HepG2 (cell line): Measurements from ENCODE around the gene SEMA4B. TPM values are rescaled to one million over a fixed set of nuclear protein-coding genes. Genes with fewer than 3 reads are reported as not detected.

Experiments used
- CCAR2 ChIP-seq: fragments of 200-400 bp; formaldehyde crosslinking; optimal IDR thresholded peaks from 2 replicates; pipeline ENCODE3; 2018; ENCODE audit warnings: low read depth, mild to moderate bottlenecking, low read length, moderate library complexity
- DRAP1 ChIP-seq: IDR thresholded peaks from 2 replicates; pipeline ENCODE4 v1.6.1; 2016; ENCODE audit warnings: missing genetic modification reagents, missing compliant biosample characterization
- GATA4 ChIP-seq: sonication (generic); IDR thresholded peaks from 2 replicates; pipeline ENCODE4 v1.6.1; 2016; ENCODE audit warnings: antibody characterized with exemption, low read depth, borderline replicate concordance
- IKZF5 ChIP-seq: IDR thresholded peaks from 2 replicates; pipeline ENCODE4 v1.6.1; 2018; ENCODE audit warnings: missing genetic modification reagents, mild to moderate bottlenecking, missing compliant biosample characterization
- KLF12 ChIP-seq: sonication (generic); formaldehyde crosslinking; IDR thresholded peaks from 2 replicates; pipeline ENCODE4 v1.4.0; 2020; ENCODE audit warnings: missing genetic modification reagents, borderline replicate concordance
- KLF6 ChIP-seq: IDR thresholded peaks from 2 replicates; pipeline ENCODE4 v1.8.0; 2016; ENCODE audit warnings: missing biosample characterization, missing genetic modification reagents
- MEIS2 ChIP-seq: sonication (generic); formaldehyde crosslinking; IDR thresholded peaks from 2 replicates; pipeline ENCODE4 v1.9.0; 2021; ENCODE audit warnings: mild to moderate bottlenecking, missing genetic modification reagents
- PAX8 ChIP-seq: sonication (generic); formaldehyde crosslinking; IDR thresholded peaks from 2 replicates; pipeline ENCODE4 v1.8.0; 2022; ENCODE audit warnings: mild to moderate bottlenecking, missing genetic modification reagents, borderline replicate concordance
- RCOR2 ChIP-seq: IDR thresholded peaks from 2 replicates; pipeline ENCODE4 v1.6.1; 2016; ENCODE audit warnings: missing biosample characterization, missing genetic modification reagents
- SRSF4 ChIP-seq: fragments of 200-400 bp; formaldehyde crosslinking; IDR thresholded peaks from one replicate; pipeline ENCODE4 v1.6.1; 2018; ENCODE audit warnings: mild to moderate bottlenecking, low read depth, low read length, moderate library complexity; ENCODE audit not compliant: poor library complexity, severe bottlenecking
- TCF7 ChIP-seq: sonication (generic); IDR thresholded peaks from 2 replicates; pipeline ENCODE4 v1.6.1; 2016; ENCODE audit warnings: antibody characterized with exemption, low read depth
- ZMYM4 ChIP-seq: sonication (generic); formaldehyde crosslinking; IDR thresholded peaks from 2 replicates; pipeline ENCODE4 v1.8.1; 2023; ENCODE audit warnings: mild to moderate bottlenecking, missing genetic modification reagents
- ZNF256 ChIP-seq: sonication (generic); formaldehyde crosslinking; conservative IDR thresholded peaks from 2 replicates; pipeline ENCODE4 v1.4.0; 2020; ENCODE audit warnings: missing genetic modification reagents
- polyA plus RNA-seq, 8 experiments: library from polyadenylated mRNA; depleted of rRNA in 3 of 8; stranded (reverse) in 7 of 8; unstranded in 1 of 8; fragments of >200 nt; fragmentation: Illumina TruSeq in 4 of 8; extraction: Trizol in 4 of 8; gene quantifications; 2 replicates each; pipeline versions ENCODE4 v1.2.1 to v1.2.3, GENCODE V29; 2011 to 2016; ENCODE audit warnings: low read depth in 4 of 8, missing spikeins in 1 of 8, mixed read lengths in 1 of 8; ENCODE audit not compliant: insufficient read depth in 1 of 8
- total RNA-seq, 5 experiments: library from RNA; depleted of rRNA; stranded (reverse); fragments of >200 nt; fragmentation: Illumina TruSeq; extraction: Trizol; gene quantifications; 2 replicates each; pipeline ENCODE4 v1.2.3, GENCODE V29; 2016; ENCODE audit warnings: low read depth in 1 of 5
- TF ChIP-seq, protein P1 (sequence below): sonication (generic); formaldehyde crosslinking; IDR thresholded peaks from 2 replicates; pipeline ENCODE4 v1.8.1; 2023; ENCODE audit warnings: mild to moderate bottlenecking, moderate library complexity, missing genetic modification reagents
- TF ChIP-seq, protein P2 (sequence below): sonication (generic); formaldehyde crosslinking; IDR thresholded peaks from 2 replicates; pipeline ENCODE4 v1.5.0; 2020; ENCODE audit warnings: mild to moderate bottlenecking, missing genetic modification reagents
- TF ChIP-seq, protein P3 (sequence below): sonication (generic); formaldehyde crosslinking; IDR thresholded peaks from 2 replicates; pipeline ENCODE4 v1.5.0; 2020; ENCODE audit warnings: missing genetic modification reagents

The SEMA4B gene
- total and polyA plus RNA-seq, 2 of the 13 experiments (the other 11 are each of a cell fraction or from before 2014, with no cell fraction given), result 2.1 to 17.0 TPM

GRCh38 chr15:90249203-90249863, 48.2 kb downstream of the SEMA4B start, which contains the start of gene TTLL13 (continued):
- peak; percentile 35; the same call in 1 of the 2 replicates for TF ChIP-seq RCOR2 (CRISPR knock-in tag)
- TF ChIP-seq KLF6, result 0 out of 2 replicates have a peak, but pooled peaks have one; percentile 31
- TF ChIP-seq SRSF4, result no peak
- TF ChIP-seq, protein P1, sequence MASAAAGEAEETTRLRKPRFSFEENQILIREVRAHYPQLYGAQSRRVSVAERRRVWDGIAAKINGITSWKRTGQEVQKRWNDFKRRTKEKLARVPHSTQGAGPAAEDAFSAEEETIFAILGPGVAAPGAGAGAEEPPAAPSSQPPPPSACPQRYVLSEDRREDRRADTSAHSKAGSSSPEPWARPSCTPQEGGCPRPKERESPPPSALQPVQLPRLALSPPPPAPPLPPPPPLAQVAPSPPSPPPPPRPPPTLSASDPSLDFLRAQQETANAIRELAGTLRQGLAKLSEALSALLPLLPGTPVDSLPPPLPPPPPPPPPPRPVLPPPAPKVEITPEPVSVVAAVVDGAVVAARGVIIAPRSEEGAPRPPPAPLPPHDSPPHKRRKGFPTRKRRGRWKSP, result peak; percentile 74; the same call in 1 of the 2 replicates
- TF ChIP-seq GATA4, result no peak
- TF ChIP-seq, protein P2, sequence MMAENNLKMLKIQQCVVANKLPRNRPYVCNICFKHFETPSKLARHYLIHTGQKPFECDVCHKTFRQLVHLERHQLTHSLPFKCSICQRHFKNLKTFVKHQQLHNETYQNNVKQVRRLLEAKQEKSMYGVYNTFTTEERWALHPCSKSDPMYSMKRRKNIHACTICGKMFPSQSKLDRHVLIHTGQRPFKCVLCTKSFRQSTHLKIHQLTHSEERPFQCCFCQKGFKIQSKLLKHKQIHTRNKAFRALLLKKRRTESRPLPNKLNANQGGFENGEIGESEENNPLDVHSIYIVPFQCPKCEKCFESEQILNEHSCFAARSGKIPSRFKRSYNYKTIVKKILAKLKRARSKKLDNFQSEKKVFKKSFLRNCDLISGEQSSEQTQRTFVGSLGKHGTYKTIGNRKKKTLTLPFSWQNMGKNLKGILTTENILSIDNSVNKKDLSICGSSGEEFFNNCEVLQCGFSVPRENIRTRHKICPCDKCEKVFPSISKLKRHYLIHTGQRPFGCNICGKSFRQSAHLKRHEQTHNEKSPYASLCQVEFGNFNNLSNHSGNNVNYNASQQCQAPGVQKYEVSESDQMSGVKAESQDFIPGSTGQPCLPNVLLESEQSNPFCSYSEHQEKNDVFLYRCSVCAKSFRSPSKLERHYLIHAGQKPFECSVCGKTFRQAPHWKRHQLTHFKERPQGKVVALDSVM (CRISPR knock-in tag), result 0 out of 2 replicates have a peak, but pooled peaks have one; percentile 65
- TF ChIP-seq, protein P3, sequence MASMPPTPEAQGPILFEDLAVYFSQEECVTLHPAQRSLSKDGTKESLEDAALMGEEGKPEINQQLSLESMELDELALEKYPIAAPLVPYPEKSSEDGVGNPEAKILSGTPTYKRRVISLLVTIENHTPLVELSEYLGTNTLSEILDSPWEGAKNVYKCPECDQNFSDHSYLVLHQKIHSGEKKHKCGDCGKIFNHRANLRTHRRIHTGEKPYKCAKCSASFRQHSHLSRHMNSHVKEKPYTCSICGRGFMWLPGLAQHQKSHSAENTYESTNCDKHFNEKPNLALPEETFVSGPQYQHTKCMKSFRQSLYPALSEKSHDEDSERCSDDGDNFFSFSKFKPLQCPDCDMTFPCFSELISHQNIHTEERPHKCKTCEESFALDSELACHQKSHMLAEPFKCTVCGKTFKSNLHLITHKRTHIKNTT, result no peak
- no peak for TF ChIP-seq ZNF256 (CRISPR knock-in tag)
- peak; percentile 76 for TF ChIP-seq IKZF5
- TF ChIP-seq DRAP1, result peak; percentile 75
- TF ChIP-seq KLF12 (CRISPR knock-in tag), result no peak
- no peak for TF ChIP-seq CCAR2
- TF ChIP-seq PAX8 (CRISPR knock-in tag), result no peak
- TF ChIP-seq MEIS2 (CRISPR knock-in tag), result peak; percentile 57; the same call in 1 of the 2 replicates
- TF ChIP-seq ZMYM4 (CRISPR knock-in tag), result peak; percentile 54
- no peak for TF ChIP-seq TCF7
